ENCODE results near the gene NKTR. TPM values are rescaled to one million over a fixed set of nuclear protein-coding genes. Genes with fewer than 3 reads are reported as not detected.

NKTR gene
- total and polyA plus RNA-seq, 9 of the 15 experiments (the other 6 are each of a cell fraction or from before 2014, with no cell fraction given), result 19.7 to 123 (median 92.6) TPM

DNA sequence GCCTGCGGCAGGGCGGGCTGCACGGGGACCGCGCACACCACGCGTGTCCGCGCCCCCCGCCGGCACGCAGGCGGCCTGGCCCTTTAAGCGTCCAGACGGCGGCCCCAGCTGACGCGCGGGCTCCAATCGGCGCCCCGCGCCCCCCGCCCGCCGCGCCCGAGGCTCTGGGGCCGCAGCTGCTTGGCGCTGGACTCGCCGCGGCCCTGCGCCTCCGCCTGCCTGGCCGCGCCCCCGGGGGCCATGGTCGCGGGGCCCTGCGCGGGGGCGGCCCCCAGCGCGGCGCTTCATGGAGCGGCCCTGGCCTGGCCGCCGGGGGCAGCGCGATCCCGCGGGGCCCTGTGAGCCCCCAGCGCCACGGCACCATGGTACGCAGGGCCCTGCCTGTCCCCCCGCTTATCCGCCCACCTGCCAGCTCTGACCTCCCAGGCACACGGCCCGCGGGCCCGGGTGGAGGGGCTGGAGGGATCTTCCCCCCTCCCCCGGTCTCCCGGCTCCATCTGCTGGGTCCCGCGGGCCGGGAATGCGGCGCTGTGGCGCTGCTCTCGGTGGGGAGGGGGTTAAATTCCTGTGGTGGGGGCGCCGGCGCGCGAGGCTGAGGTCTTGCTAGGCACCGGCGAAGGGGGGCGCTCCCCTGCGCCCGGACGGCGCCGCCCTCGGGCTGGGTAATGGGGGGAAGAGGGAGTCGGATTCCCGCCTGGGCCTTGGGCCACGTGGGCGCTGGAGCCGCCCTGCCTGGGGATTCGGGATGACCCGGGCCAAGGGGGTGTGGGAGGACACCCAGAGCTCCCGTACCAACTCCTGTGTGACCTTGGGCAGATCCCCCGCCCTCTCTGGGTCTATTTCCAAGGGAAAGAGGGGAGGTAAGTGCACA is 54.1 kb downstream of the NKTR start (continued):
- TF ChIP-seq SAFB (IDR thresholded peaks at IDR 0.05; ENCODE audit: borderline replicate concordance, low read depth, low read length) (peak; percentile 86), ZBTB1 (CRISPR knock-in tag; IDR thresholded peaks at IDR 0.05; ENCODE audit: borderline replicate concordance, low read depth) (no peak), NFYB (IDR thresholded peaks at IDR 0.05; ENCODE audit: extremely low read depth, insufficient read length) (peak; percentile 61), CBFB (CRISPR knock-in tag; IDR thresholded peaks at IDR 0.05) (0 out of 2 replicates have a peak, but pooled peaks have one; percentile 59), KDM2B (CRISPR knock-in tag; IDR thresholded peaks at IDR 0.05) (peak; percentile 72), GABPB1 (CRISPR knock-in tag; IDR thresholded peaks at IDR 0.05) (peak; percentile 50; the same call in 1 of the 2 replicates), CXXC5 (CRISPR knock-in tag; IDR thresholded peaks at IDR 0.05) (peak; percentile 65), XRCC5 (IDR thresholded peaks at IDR 0.05; ENCODE audit: low read depth, low read length) (0 out of 2 replicates have a peak, but pooled peaks have one; percentile 28), STAG1 (CRISPR knock-in tag; IDR thresholded peaks at IDR 0.05; ENCODE audit: borderline replicate concordance) (0 out of 2 replicates have a peak, but pooled peaks have one; percentile 14), EZH2 (IDR thresholded peaks at IDR 0.05; ENCODE audit: borderline replicate concordance, low read depth, low read length) (no peak), ZNF507 (tag; conservative IDR thresholded peaks at IDR 0.05) (no peak), E2F3 (CRISPR knock-in tag; IDR thresholded peaks at IDR 0.05) (peak; percentile 66; the same call in 1 of the 2 replicates), MEF2D (tag; conservative IDR thresholded peaks at IDR 0.05; ENCODE audit: low read depth) (no peak), ZNF717 (CRISPR knock-in tag; IDR thresholded peaks at IDR 0.05) (no peak), PCBP1 (IDR thresholded peaks at IDR 0.05; ENCODE audit: low read depth, low read length, poor library complexity, severe bottlenecking) (peak; percentile 93)
- TF ChIP-seq, protein P1, sequence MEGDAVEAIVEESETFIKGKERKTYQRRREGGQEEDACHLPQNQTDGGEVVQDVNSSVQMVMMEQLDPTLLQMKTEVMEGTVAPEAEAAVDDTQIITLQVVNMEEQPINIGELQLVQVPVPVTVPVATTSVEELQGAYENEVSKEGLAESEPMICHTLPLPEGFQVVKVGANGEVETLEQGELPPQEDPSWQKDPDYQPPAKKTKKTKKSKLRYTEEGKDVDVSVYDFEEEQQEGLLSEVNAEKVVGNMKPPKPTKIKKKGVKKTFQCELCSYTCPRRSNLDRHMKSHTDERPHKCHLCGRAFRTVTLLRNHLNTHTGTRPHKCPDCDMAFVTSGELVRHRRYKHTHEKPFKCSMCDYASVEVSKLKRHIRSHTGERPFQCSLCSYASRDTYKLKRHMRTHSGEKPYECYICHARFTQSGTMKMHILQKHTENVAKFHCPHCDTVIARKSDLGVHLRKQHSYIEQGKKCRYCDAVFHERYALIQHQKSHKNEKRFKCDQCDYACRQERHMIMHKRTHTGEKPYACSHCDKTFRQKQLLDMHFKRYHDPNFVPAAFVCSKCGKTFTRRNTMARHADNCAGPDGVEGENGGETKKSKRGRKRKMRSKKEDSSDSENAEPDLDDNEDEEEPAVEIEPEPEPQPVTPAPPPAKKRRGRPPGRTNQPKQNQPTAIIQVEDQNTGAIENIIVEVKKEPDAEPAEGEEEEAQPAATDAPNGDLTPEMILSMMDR (IDR thresholded peaks at IDR 0.05 in 2 of 3, conservative IDR thresholded peaks at IDR 0.05 in 1 of 3; ENCODE audit: insufficient read depth in 2 of 3, low read depth in 1 of 3, low read length in 3 of 3), result peak; percentile 24 to 40 (median 29); a peak in 3 of 6 replicates
- TF ChIP-seq, protein P2, sequence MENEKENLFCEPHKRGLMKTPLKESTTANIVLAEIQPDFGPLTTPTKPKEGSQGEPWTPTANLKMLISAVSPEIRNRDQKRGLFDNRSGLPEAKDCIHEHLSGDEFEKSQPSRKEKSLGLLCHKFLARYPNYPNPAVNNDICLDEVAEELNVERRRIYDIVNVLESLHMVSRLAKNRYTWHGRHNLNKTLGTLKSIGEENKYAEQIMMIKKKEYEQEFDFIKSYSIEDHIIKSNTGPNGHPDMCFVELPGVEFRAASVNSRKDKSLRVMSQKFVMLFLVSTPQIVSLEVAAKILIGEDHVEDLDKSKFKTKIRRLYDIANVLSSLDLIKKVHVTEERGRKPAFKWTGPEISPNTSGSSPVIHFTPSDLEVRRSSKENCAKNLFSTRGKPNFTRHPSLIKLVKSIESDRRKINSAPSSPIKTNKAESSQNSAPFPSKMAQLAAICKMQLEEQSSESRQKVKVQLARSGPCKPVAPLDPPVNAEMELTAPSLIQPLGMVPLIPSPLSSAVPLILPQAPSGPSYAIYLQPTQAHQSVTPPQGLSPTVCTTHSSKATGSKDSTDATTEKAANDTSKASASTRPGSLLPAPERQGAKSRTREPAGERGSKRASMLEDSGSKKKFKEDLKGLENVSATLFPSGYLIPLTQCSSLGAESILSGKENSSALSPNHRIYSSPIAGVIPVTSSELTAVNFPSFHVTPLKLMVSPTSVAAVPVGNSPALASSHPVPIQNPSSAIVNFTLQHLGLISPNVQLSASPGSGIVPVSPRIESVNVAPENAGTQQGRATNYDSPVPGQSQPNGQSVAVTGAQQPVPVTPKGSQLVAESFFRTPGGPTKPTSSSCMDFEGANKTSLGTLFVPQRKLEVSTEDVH (IDR thresholded peaks at IDR 0.05; ENCODE audit: low read depth, partially characterized antibody), result no peak
- TF ChIP-seq, protein P3, sequence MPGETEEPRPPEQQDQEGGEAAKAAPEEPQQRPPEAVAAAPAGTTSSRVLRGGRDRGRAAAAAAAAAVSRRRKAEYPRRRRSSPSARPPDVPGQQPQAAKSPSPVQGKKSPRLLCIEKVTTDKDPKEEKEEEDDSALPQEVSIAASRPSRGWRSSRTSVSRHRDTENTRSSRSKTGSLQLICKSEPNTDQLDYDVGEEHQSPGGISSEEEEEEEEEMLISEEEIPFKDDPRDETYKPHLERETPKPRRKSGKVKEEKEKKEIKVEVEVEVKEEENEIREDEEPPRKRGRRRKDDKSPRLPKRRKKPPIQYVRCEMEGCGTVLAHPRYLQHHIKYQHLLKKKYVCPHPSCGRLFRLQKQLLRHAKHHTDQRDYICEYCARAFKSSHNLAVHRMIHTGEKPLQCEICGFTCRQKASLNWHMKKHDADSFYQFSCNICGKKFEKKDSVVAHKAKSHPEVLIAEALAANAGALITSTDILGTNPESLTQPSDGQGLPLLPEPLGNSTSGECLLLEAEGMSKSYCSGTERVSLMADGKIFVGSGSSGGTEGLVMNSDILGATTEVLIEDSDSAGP (CRISPR knock-in tag; IDR thresholded peaks at IDR 0.05), result peak; percentile 90
- TF ChIP-seq, protein P4, sequence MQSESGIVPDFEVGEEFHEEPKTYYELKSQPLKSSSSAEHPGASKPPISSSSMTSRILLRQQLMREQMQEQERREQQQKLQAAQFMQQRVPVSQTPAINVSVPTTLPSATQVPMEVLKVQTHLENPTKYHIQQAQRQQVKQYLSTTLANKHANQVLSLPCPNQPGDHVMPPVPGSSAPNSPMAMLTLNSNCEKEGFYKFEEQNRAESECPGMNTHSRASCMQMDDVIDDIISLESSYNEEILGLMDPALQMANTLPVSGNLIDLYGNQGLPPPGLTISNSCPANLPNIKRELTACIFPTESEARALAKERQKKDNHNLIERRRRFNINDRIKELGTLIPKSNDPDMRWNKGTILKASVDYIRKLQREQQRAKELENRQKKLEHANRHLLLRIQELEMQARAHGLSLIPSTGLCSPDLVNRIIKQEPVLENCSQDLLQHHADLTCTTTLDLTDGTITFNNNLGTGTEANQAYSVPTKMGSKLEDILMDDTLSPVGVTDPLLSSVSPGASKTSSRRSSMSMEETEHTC (IDR thresholded peaks at IDR 0.05), result no peak

Measured in K562 (cell line).